GM23248 (cell line): ENCODE results near the gene ZSWIM5.

ENCODE experiments used
- EZH2 ChIP-seq: fragments of 200-600 bp; sonication (generic); IDR thresholded peaks from 2 replicates; pipeline ENCODE4 v1.6.1; 2018; ENCODE audit warnings: antibody characterized with exemption, mild to moderate bottlenecking; ENCODE audit not compliant: insufficient read depth, poor library complexity, severe bottlenecking
- EZH2phosphoT487 ChIP-seq: fragments of 200-600 bp; sonication (generic); IDR thresholded peaks from 2 replicates; pipeline ENCODE4 v1.6.1; 2018; ENCODE audit warnings: antibody characterized with exemption, moderate library complexity, mild to moderate bottlenecking, low read depth; ENCODE audit not compliant: insufficient read depth

- no peak for TF ChIP-seq EZH2
- TF ChIP-seq EZH2phosphoT487: no peak
Observed at GRCh38 chr1:44994309-44994898, 212.0 kb downstream of the ZSWIM5 start.
